OCI-LY7 (cell line): ENCODE measurements around the gene CGRRF1. TPM values are rescaled to one million over a fixed set of nuclear protein-coding genes. Genes with fewer than 3 reads are reported as not detected.

ENCODE experiments used
- BruUV-seq: library from RNA; stranded (reverse); fragments of 400-500 nt; replicated peaks from 2 replicates; lab custom pipeline; 2021; lab: Mats Ljungman, UMichigan
- CTCF ChIA-PET: fragments of 300-600 bp; sonication (Branson Sonifier 250); formaldehyde crosslinking; loops from one replicate; lab custom pipeline; 2022; ENCODE audit warnings: antibody characterized with exemption; ENCODE audit not compliant: unreplicated experiment; lab: Charles Lee
- POLR2A ChIA-PET: fragments of 300-600 bp; sonication (Branson Sonifier 250); formaldehyde crosslinking; loops from one replicate; lab custom pipeline; 2022; ENCODE audit warnings: antibody characterized with exemption; lab: Charles Lee
- DNase-seq: peaks from one replicate; pipeline ENCODE4 v3.0.0-alpha.2; 2015; ENCODE audit warnings: low spot score
- H2AFZ ChIP-seq: fragments of 200-600 bp; sonication (generic), shearing (Covaris generic); 2 replicates; pipeline ENCODE4 v1.6.1; 2014; ENCODE audit warnings: mild to moderate bottlenecking, antibody characterized with exemption, low read length, moderate library complexity
- H3K27ac ChIP-seq: fragments of 200-600 bp; sonication (generic); 2 replicates; pipeline ENCODE4 v1.5.1; 2014; ENCODE audit warnings: mixed run types, low read depth, mild to moderate bottlenecking, moderate library complexity, low read length, inconsistent platforms; ENCODE audit not compliant: poor library complexity, severe bottlenecking
- H3K36me3 ChIP-seq: fragments of 200-600 bp; sonication (generic); 2 replicates; pipeline ENCODE4 v1.6.1; 2014; ENCODE audit warnings: mild to moderate bottlenecking, antibody characterized with exemption, low read length, moderate library complexity, mixed read lengths; ENCODE audit not compliant: insufficient read depth
- H3K4me1 ChIP-seq: fragments of 200-600 bp; sonication (generic); 2 replicates; pipeline ENCODE4 v1.5.1; 2014; ENCODE audit warnings: mild to moderate bottlenecking, low read length; ENCODE audit not compliant: insufficient read depth, poor library complexity, severe bottlenecking
- H3K4me2 ChIP-seq: fragments of 200-600 bp; sonication (generic); 2 replicates; pipeline ENCODE4 v1.6.1; 2014; ENCODE audit warnings: mild to moderate bottlenecking, low read length
- H3K4me3 ChIP-seq: fragments of 200-600 bp; sonication (generic); 2 replicates; pipeline ENCODE4 v1.5.1; 2014; ENCODE audit warnings: mild to moderate bottlenecking, low read depth, low read length; ENCODE audit not compliant: poor library complexity, severe bottlenecking
- H3K79me2 ChIP-seq: fragments of 200-600 bp; sonication (generic); 2 replicates; pipeline ENCODE4 v1.6.1; 2016; ENCODE audit warnings: low read depth, mild to moderate bottlenecking, low read length, moderate library complexity, mixed read lengths; ENCODE audit not compliant: insufficient read depth
- H3K9me2 ChIP-seq: fragments of 200-600 bp; sonication (generic); 2 replicates; pipeline ENCODE4 v1.6.1; 2016; ENCODE audit warnings: mild to moderate bottlenecking, low read length, mixed read lengths; ENCODE audit not compliant: insufficient read depth
- H3K9me3 ChIP-seq: fragments of 200-600 bp; sonication (generic); 2 replicates; pipeline ENCODE4 v1.6.1; 2014; ENCODE audit warnings: mild to moderate bottlenecking, mixed run types, low read length, mixed read lengths
- H4K20me1 ChIP-seq: fragments of 200-600 bp; sonication (generic); 2 replicates; pipeline ENCODE4 v1.6.1; 2014; ENCODE audit warnings: mild to moderate bottlenecking, antibody characterized with exemption, low read length, moderate library complexity, mixed read lengths; ENCODE audit not compliant: insufficient read depth
- EZH2phosphoT487 ChIP-seq: fragments of 200-600 bp; sonication (generic); IDR thresholded peaks from 2 replicates; pipeline ENCODE4 v1.6.1; 2018; ENCODE audit warnings: low read depth, borderline replicate concordance, mild to moderate bottlenecking, mixed run types, antibody characterized with exemption, low read length, moderate library complexity, mixed read lengths
- intact Hi-C: fragments of 100-400 bp; cut with micrococcal nuclease; formaldehyde crosslinking; loops from one replicate; pipeline ENCODE4 v1.10.0; 2022; ENCODE audit not compliant: unreplicated experiment
- total RNA-seq, 2 experiments: library from RNA; depleted of rRNA in 1 of 2; stranded (reverse); fragments of >200 nt in 1 of 2; shearing (Covaris generic) in 1 of 2; gene quantifications; 2 replicates each; pipeline ENCODE4 v1.2.3, GENCODE V29; 2014 to 2022
- TF ChIP-seq, protein P1 (sequence below): fragments of 200-600 bp; sonication (generic); conservative IDR thresholded peaks from 2 replicates; pipeline ENCODE4 v1.5.1; 2014; ENCODE audit warnings: mild to moderate bottlenecking, antibody characterized with exemption, low read length, moderate library complexity, mixed read lengths

The CGRRF1 gene
- total RNA-seq, 2 experiments from 2014 or later = 8.4 to 13.4 TPM

DNA sequence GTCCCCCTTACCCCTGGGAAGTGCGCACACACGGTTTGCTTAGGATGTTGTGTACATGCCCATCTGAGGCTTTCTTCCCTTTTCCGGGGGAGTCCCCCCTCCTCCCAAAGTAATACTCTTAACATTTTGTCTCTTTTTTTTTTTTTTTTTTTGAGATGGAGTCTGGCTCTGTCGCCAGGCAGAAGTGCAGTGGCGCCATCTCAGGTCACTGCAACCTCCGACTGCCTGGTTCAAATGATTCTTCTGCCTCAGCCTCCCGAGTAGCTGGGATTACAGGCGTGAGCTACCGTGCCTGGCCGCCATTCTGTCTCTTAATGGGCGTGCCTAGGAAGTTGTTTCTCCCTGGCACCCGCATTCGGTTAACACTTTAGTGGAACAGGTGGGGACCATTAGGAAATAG, 16.4 kb upstream of the CGRRF1 start:
- Histone ChIP-seq H3K27ac (no peak overlapping the region), H2AFZ (no peak overlapping the region)
- DNase-seq = peak; percentile 22

DNA sequence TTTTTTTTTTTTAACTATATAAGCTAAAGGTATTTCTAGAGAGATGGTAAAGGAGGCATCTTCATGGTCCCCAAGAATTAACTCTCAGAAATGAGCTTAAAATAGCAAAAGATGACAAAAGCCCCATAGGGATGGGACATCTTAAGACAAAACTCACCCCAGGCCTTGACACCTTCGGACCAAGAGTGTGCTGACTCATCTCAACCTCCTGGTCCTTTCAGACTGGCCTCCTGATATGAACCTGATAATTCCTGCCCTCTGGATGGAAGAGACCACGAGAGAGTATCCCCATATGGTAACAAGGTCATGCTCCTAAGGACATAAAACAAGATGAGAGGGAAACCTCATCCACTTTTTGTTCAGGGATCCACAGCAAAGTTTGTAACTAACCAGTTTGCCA, 12.5 kb upstream of the CGRRF1 start:
- Histone ChIP-seq H3K36me3 (no peaks in the 10 kb centered on the region), H3K27ac (no peak overlapping the region), H3K79me2 (no peaks in the 10 kb centered on the region), H3K4me3 (no peak overlapping the region), H2AFZ (no peak overlapping the region), H3K4me2 (no peak overlapping the region), H3K4me1 (peaks cover under 1% of the 10 kb centered on the region), H3K9me2 (no peaks in the 10 kb centered on the region), H4K20me1 (no peaks in the 10 kb centered on the region), H3K9me3 (no peaks in the 10 kb centered on the region)
- CTCF ChIA-PET = no interaction called here
- intact Hi-C loops = no loop called here
- POLR2A ChIA-PET = interaction anchor here (0.6 to 4.4 kb wide), 4 partner anchors 11 to 1373 kb away, joined by 3 to 32 read pairs (median 5); partner anchors contain the start of gene CGRRF1
- no peak for TF ChIP-seq EZH2phosphoT487
- TF ChIP-seq, protein P1, sequence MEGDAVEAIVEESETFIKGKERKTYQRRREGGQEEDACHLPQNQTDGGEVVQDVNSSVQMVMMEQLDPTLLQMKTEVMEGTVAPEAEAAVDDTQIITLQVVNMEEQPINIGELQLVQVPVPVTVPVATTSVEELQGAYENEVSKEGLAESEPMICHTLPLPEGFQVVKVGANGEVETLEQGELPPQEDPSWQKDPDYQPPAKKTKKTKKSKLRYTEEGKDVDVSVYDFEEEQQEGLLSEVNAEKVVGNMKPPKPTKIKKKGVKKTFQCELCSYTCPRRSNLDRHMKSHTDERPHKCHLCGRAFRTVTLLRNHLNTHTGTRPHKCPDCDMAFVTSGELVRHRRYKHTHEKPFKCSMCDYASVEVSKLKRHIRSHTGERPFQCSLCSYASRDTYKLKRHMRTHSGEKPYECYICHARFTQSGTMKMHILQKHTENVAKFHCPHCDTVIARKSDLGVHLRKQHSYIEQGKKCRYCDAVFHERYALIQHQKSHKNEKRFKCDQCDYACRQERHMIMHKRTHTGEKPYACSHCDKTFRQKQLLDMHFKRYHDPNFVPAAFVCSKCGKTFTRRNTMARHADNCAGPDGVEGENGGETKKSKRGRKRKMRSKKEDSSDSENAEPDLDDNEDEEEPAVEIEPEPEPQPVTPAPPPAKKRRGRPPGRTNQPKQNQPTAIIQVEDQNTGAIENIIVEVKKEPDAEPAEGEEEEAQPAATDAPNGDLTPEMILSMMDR = no peak
- no peak for DNase-seq
- no TSS peak for BruUV-seq

More for the DNA sequence above, 16.4 kb upstream of the CGRRF1 start:
- Histone ChIP-seq H3K36me3 (no peaks in the 10 kb centered on the region), H3K9me2 (no peaks in the 10 kb centered on the region), H3K79me2 (peaks cover 11% of the 10 kb centered on the region), H3K4me2 (no peak overlapping the region), H3K4me3 (no peak overlapping the region), H3K4me1 (peaks cover 15% of the 10 kb centered on the region), H4K20me1 (no peaks in the 10 kb centered on the region), H3K9me3 (no peaks in the 10 kb centered on the region)
- TF ChIP-seq, protein P1 = peak; percentile 55
- no peak for TF ChIP-seq EZH2phosphoT487
- POLR2A ChIA-PET = interaction anchor here (0.7 to 4.4 kb wide), 7 partner anchors 9 to 1608 kb away, joined by 3 to 32 read pairs (median 6); partner anchors contain the start of genes CDKN3 and CGRRF1
- intact Hi-C loops = no loop called here
- BruUV-seq = no TSS peak
- CTCF ChIA-PET = no interaction called here

DNA sequence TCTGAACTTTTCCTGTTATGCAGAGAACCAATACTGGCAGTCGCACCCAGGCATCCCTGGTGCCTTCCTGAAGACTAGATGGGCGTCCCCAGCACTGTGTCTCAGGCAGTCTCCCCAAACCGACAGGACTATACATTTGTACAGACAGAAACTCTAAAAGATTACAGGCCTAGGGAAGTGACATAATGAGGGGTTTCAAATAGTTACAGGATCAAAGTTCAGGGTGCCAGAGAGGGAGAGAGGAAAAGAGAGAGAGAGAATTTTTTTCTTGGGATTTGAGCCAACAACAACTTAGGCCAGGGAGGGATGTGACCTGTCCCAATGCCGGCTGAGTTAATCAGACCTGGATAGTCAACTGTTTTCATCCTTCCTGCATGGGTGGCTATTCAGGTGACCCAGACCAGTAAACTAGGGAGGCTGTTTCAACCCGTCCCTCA, 11.6 kb upstream of the CGRRF1 start:
- Histone ChIP-seq H3K4me1 (peaks cover 5% of the 10 kb centered on the region), H3K9me3 (no peaks in the 10 kb centered on the region), H3K4me2 (no peak overlapping the region), H2AFZ (no peak overlapping the region), H3K27ac (no peak overlapping the region), H4K20me1 (no peaks in the 10 kb centered on the region), H3K9me2 (no peaks in the 10 kb centered on the region), H3K36me3 (no peaks in the 10 kb centered on the region), H3K79me2 (no peaks in the 10 kb centered on the region), H3K4me3 (no peak overlapping the region)
- ChIA-PET POLR2A (no interaction called here), CTCF (no interaction called here)
- DNase-seq = no peak
- BruUV-seq = no TSS peak
- intact Hi-C loops = no loop called here
- TF ChIP-seq, protein P1 = no peak
- no peak for TF ChIP-seq EZH2phosphoT487
